ENCODE results near the gene OAS3. TPM values are rescaled to one million over a fixed set of nuclear protein-coding genes. Genes with fewer than 3 reads are reported as not detected.

Gene OAS3
- total RNA-seq, 1 donor from 2014 or later = 26.4 TPM

GRCh38 chr12:113006206-113006605 is 67.9 kb downstream of the OAS3 start:
- no peaks in the 10 kb centered on the region for H3K27me3 ChIP-seq (ENCODE audit: control insufficient read depth, insufficient read depth, low read length)
- DNase-seq (ENCODE audit: low read depth) = no peak
- no peak overlapping the region for H3K4me3 ChIP-seq (ENCODE audit: low read depth, low read length)
- H3K36me3 ChIP-seq (ENCODE audit: control insufficient read depth, insufficient read depth, low read length) = no peaks in the 10 kb centered on the region
- TF ChIP-seq, protein P1, sequence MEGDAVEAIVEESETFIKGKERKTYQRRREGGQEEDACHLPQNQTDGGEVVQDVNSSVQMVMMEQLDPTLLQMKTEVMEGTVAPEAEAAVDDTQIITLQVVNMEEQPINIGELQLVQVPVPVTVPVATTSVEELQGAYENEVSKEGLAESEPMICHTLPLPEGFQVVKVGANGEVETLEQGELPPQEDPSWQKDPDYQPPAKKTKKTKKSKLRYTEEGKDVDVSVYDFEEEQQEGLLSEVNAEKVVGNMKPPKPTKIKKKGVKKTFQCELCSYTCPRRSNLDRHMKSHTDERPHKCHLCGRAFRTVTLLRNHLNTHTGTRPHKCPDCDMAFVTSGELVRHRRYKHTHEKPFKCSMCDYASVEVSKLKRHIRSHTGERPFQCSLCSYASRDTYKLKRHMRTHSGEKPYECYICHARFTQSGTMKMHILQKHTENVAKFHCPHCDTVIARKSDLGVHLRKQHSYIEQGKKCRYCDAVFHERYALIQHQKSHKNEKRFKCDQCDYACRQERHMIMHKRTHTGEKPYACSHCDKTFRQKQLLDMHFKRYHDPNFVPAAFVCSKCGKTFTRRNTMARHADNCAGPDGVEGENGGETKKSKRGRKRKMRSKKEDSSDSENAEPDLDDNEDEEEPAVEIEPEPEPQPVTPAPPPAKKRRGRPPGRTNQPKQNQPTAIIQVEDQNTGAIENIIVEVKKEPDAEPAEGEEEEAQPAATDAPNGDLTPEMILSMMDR (IDR thresholded peaks at IDR 0.05; ENCODE audit: insufficient read depth, low read length, poor library complexity, severe bottlenecking) = no peak

DNA sequence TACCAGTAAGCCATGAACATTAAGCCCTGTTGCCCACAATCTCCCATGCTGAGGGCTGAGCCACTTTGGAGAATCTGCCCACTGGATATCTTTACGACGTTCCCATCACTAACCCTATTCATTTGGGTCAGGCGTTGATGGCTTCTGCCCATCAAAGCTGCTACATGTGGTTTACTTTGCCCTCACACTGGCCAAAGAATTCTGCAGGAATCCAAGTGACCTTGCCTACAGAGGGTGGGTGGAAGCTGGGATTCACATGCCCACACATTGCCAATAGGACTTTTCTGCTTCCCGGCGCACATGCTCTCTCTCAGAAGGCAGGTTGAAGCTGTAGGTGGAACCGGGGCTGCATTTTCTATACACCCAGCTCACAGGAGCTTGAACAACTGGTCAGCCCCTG is 68.4 kb downstream of the OAS3 start:
- H3K36me3 ChIP-seq (ENCODE audit: control insufficient read depth, insufficient read depth, low read length) = no peaks in the 10 kb centered on the region
- TF ChIP-seq, protein P1 (IDR thresholded peaks at IDR 0.05; ENCODE audit: insufficient read depth, low read length, poor library complexity, severe bottlenecking) = no peak
- DNase-seq (ENCODE audit: low read depth) = no peak
- no peak overlapping the region for H3K4me3 ChIP-seq (ENCODE audit: low read depth, low read length)
- H3K27me3 ChIP-seq (ENCODE audit: control insufficient read depth, insufficient read depth, low read length) = no peaks in the 10 kb centered on the region

DNA sequence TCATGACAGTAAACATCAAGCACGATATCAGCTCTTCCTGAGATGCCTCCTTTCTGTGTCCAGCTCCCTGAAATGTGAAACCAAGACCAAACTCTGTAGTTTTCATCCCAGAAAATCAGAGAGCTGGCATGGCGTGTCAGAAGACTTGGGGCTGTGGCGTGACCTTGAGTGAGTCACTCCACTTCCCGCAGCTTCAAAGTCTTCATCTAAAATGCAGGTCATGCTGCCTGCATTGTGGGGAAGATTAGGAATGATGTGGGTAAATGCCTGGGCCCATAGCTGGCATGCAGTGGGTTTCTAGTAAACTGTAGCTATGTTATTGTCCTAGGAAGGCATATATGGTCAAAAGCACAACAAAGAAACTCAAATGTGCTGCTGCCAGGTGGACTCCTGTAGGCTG is 68.9 kb downstream of the OAS3 start:
- peak; percentile 53 for DNase-seq (ENCODE audit: low read depth)
- Histone ChIP-seq H3K4me3 (ENCODE audit: low read depth, low read length) (no peak overlapping the region), H3K36me3 (ENCODE audit: control insufficient read depth, insufficient read depth, low read length) (no peaks in the 10 kb centered on the region), H3K27me3 (ENCODE audit: control insufficient read depth, insufficient read depth, low read length) (no peaks in the 10 kb centered on the region)
- TF ChIP-seq, protein P1 (IDR thresholded peaks at IDR 0.05; ENCODE audit: insufficient read depth, low read length, poor library complexity, severe bottlenecking) = no peak

DNA sequence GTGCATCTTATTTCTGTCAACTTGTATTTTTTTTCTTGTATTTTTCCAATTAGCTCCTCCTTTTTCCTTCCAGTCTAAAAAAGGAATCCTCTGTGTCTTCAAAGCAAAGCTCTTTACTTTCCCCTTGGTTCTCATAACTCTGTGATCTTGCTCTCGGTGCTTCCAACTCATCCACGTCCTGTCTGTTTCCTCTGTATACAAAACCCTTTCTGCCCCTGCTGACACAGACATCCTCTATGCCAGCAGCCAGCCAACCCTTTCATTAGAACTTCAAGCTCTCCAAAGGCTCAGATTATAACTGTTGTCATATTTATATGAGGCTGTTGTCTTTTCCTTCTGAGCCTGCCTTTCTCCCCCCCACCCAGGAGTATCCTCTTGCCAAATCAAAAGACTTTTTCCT is 72.4 kb downstream of the OAS3 start:
- H3K36me3 ChIP-seq (ENCODE audit: control insufficient read depth, insufficient read depth, low read length) = no peaks in the 10 kb centered on the region
- no peak overlapping the region for H3K4me3 ChIP-seq (ENCODE audit: low read depth, low read length)
- no peaks in the 10 kb centered on the region for H3K27me3 ChIP-seq (ENCODE audit: control insufficient read depth, insufficient read depth, low read length)
- no peak for DNase-seq (ENCODE audit: low read depth)
- TF ChIP-seq, protein P1 (IDR thresholded peaks at IDR 0.05; ENCODE audit: insufficient read depth, low read length, poor library complexity, severe bottlenecking) = no peak

DNA sequence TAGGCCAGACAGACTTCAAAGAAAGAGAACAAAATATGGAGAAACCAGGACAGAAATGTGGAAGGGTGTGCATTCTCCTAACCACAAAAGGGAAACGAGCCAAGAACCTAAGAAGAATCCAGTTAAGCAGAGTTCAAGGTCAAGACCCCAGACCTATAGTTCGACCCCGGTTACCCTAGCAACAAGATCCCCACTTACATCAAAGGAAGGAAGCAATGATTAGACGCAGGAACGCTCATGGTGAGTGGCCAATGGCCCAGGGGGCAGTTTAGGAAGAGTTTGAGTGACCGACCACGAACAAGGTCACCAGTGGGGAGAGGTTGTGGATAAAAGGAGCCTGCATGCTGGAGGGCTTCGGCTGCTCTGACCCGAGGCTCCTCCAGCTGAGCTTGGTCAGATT is 76.3 kb downstream of the OAS3 start:
- Histone ChIP-seq H3K4me3 (ENCODE audit: low read depth, low read length) (no peak overlapping the region), H3K27me3 (ENCODE audit: control insufficient read depth, insufficient read depth, low read length) (no peaks in the 10 kb centered on the region), H3K36me3 (ENCODE audit: control insufficient read depth, insufficient read depth, low read length) (no peaks in the 10 kb centered on the region)
- no peak for DNase-seq (ENCODE audit: low read depth)
- TF ChIP-seq, protein P1 (IDR thresholded peaks at IDR 0.05; ENCODE audit: insufficient read depth, low read length, poor library complexity, severe bottlenecking) = no peak

DNA sequence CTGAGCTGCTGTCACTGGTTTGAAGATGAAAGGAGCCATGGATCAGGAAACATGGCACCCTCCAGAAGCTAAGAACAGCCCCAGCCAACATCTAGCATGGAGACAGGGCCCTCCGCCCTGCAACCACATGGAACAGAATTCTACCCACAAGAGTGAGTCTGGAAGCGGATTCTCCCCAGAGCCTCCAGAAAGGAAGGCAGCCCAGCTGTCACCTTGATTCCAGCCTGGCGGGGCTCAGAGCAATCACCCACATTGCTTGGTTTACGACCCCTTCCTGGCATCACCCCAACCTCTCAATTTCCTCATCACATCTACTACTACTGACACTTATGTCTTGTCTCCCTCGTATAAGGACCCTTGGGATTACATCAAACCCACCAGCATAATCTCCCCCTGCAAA is 78.5 kb downstream of the OAS3 start:
- DNase-seq (ENCODE audit: low read depth) = no peak
- Histone ChIP-seq H3K4me3 (ENCODE audit: low read depth, low read length) (no peak overlapping the region), H3K27me3 (ENCODE audit: control insufficient read depth, insufficient read depth, low read length) (no peaks in the 10 kb centered on the region), H3K36me3 (ENCODE audit: control insufficient read depth, insufficient read depth, low read length) (no peaks in the 10 kb centered on the region)
- TF ChIP-seq, protein P1 (IDR thresholded peaks at IDR 0.05; ENCODE audit: insufficient read depth, low read length, poor library complexity, severe bottlenecking) = no peak
